HG03521 (cell line): Measurements from ENCODE around the gene DNAJC5.
A peak's percentile ranks its signal among the peaks of the same experiment; 100 is the strongest.
"Not testable (repeated sequence)": the region's sequence is repeated elsewhere in the genome, so short reads cannot be mapped to it uniquely, and the experiment has no call there.

Experiments used
- ATAC-seq: cut with Tn5 transposase; IDR thresholded peaks from one replicate; pipeline ENCODE4 v1.9.1; 2021; ENCODE audit warnings: mild to moderate bottlenecking, moderate library complexity; ENCODE audit not compliant: unreplicated experiment

The DNAJC5 gene

GRCh38 chr20:63894358-63895201, at the start of gene DNAJC5:
Gene DNAJC5, plus strand, starts transcription at chr20:63895126. Its CDS starts 33,220 bp downstream, at chr20:63928346.
- peak; percentile 91 for ATAC-seq

DNA sequence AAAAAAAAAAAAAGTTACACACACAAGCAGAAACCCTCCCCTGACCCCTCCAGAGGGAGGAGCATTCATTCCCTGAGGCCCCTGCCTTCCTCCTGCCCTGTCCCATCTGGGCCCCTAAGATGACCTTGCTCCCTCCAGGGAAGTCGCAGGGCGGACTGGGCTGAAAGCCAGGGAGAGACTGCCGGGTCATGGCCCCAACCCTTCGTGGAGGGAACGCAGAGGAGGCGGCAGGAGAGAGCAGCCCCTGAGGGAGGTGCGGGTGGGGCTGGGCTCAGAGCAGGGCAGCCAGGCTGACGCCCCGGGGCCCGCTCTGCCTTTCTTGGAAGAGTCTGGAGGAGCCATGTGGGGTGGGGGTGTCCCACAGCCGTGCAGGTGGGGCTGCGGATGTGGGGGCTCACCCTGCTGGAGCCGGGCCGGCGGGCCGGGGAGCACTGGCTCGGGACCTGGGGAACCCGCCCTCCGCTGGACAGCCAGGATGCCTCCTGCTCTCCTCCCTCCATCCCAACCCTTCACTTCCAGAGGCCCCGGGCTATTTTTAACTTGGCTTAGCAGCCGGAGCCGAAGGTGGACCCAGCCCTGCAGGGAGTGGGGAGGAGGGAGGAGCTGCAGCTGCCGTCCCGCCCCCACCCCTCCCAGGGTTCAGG, 48.7 kb upstream of the DNAJC5 start:
- no peak for ATAC-seq

DNA sequence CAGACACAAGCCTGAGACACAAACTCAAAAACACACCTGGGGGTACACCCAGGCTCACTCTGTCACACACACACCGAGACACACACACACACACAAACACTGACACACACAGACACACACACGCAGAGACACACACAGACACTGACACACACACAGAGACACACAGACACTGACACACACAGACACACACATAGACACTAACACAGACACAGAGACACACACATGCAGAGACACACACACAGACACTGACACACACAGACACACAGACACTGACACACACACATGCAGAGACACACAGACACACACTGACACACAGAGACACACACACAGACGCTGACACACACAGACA, 48.1 kb upstream of the DNAJC5 start:
- ATAC-seq = no peak

DNA sequence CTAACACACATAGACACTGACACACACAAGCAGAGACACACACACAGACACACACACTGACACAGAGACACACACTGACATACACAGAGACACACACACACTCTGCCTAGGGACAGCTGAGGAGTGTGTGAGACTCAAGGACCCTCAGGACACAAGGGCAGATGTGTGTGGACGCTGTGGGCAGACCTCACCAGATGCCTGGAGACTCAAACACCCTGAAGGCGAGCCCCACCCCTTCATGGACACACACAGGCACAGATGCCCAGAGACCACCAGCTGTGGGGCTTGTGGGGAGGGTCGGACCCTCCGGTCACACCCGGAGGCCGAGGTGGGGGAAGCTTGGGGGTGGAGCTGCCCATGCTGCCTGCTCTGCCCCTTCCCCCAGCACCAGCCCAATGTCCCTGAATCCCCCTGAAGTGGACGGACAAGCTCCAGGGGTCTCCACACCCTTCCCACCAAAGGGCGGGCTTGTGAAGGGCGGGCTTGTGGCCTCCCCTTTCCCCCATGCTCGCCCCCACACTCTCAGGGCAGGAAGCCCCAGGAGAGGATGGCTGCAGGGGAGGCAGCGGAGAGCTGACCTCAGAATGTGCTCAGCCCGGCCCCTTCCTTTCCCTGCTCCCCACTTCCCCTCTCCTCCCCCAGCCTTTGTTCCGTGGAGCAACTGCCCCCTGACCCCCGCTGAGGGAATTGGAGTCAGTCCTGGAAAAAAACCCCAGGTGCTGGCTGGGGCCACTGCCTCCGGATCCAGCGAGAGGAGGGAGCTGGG, 47.5 kb upstream of the DNAJC5 start:
- ATAC-seq = no peak

DNA sequence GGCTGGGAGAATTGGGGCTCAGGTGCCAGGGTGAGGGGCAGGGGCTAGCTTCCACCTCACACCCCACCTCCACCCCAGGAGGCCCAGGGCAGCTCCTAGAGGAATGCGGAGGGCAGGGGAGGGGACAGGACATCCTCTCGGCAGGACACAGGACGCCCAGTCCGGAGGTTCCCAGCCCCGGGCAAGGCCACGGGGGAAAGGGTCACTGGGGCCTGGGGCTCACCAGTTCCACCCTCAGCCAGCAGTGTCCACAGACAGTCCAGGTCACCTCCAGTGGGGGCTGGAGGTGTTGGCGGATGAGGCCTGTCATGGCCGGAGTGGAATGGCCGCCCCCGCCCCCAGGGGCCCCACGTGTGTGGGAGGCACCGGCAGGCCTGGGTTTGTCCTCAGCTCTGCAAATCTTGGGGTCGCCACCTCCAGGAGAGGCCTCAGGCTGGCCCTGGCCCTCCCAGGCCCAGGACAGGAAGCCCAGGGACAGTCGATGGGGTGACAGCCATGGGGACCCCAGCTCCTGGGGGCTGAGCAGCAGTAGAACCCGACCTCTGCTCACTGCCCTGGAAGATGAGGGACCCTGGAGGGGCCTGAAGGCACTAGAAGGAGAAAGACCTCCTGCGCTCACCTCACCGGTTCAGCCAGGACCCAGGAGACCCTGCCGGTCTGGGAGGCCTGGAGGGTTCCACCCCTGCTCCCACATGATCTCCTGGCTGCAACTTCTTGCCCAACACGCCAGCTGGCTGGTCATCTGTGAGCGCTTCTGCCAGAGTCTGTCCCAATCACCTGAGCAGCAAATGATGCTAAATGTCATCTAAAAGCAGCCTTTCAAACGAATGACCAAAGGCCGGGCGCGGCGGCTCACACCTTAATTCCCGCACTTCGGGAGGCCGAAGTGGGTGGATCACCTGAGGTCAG, 46.7 kb upstream of the DNAJC5 start:
- no peak for ATAC-seq

- peak; percentile 81 for ATAC-seq
Measured at GRCh38 chr20:63850689-63851547, 44.0 kb upstream of the DNAJC5 start.

DNA sequence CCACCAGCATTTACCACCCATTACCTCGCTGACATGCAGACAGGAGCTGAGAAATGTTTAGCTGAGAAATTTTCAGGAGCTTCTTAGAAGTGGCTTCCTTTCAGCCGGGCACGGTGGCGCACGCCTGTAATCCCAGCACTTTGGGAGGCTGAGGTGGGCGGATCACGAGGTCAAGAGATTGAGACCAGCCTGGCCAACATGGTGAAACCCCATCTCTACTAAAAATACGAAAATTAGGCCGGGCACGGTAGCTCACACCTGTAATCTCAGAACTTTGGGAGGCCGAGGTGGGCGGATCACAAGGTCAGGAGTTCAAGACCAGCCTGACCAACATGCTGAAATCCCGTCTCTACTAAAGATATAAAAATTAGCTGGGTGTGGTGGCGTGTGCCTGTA, 43.4 kb upstream of the DNAJC5 start:
- not testable (repeated sequence) for ATAC-seq

DNA sequence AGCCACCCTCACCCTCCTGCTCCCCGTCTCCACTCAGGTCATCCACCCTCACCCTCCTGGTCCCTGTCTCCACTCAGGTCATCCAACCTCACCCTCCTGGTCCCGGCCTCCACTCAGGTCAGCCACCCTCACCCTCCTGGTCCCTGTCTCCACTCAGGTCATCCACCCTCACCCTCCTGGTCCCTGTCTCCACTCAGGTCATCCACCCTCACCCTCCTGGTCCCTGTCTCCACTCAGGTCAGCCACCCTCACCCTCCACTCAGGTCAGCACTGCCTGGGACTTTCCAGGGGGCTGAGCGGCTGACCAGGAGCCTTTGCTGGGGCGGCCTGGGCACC, 41.2 kb upstream of the DNAJC5 start:
- ATAC-seq = not testable (repeated sequence)

DNA sequence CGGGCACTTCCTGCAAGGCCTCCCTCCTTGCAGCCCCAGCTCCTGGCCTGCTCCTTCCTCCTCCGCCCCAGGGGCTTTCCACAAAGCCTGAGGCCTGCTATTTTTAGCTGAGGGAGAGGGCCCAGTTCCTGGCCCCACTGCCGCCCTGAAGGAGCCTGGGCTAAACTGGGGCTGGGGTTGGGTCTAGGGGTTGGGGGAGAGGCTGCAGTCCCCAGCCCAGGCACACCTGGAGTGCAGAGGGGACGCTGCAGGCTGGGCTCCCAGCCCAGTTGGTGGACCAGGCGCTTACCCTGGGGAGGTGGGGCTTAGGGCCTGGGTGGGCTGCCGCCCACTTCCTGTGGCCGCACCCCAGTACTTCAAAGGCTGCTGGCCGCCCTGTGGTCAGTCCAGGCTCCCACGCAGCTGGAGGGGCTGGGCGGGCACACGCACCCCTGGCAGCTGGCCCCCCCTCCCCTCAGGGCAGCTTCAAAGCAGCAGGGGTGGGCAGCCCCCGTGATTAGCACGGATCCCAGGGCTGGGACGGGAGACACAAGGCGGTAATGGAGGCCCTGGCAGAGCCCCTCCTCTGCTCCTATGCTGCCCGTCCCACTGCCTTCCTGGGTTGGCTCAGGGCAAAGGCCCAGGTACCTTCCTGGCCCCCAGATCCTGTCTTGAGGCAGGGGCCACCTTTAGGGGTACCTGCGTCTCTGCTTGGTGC, 40.7 kb upstream of the DNAJC5 start:
- ATAC-seq = no peak

- ATAC-seq = no peak
Measured at GRCh38 chr20:63854766-63855362, 40.1 kb upstream of the DNAJC5 start.

DNA sequence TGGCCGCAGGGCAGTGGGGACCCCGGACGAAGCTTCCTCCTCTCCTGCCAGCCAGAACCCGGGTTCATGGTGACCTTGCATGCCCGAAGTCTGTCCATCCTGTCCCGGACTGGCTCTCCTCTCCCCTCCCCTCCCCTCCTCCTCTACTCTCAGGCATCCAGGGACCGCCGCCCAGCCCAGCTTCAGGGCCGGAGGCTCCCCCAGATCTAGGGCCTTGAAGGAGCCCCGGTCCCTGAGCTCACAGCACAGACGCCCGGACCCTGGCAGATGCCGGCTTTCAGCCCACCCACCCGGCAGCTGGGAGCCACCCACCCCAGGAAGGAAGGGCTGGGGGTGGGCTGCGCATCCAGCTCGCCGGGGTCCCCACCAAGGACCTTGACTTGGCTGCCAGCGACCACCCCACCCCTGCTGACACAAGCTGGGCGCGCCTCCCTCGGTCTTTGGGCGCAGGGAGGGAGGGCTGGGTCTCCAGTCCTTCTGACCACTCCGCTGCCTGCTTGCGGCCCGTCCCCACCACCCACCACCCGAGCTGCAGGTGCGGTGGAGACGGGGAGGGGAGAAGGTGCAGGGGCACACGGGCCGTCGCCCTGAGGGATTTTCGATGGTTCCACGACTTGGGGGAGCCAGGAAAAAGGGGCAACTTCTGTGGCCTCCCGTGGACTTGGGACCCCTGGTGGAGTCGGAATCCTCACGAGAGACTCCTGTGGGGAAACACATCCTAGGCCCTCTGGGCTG, 39.4 kb upstream of the DNAJC5 start:
- ATAC-seq = no peak

DNA sequence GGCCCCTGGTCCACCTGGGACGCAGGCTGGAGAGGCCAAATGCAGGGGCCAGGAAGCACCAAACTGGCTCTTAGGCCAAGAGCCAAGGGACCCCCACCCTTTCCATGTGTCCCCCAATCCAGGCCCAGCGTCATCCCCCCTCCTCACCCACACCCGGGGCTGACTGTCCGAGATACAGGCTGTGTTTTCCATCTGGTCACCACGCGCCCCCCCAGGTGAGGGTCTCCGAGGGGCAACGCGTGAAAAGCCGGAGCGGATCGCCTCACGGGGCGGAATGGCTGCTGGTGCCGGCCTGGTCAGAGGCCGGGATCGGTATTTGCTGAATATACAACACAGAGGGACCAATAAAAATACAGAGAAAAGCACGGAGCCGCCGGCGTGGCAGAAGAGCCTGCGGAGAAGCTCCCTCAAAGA, 38.8 kb upstream of the DNAJC5 start:
- ATAC-seq = no peak

- ATAC-seq = no peak
Measured at GRCh38 chr20:63857764-63858392, 37.0 kb upstream of the DNAJC5 start.

DNA sequence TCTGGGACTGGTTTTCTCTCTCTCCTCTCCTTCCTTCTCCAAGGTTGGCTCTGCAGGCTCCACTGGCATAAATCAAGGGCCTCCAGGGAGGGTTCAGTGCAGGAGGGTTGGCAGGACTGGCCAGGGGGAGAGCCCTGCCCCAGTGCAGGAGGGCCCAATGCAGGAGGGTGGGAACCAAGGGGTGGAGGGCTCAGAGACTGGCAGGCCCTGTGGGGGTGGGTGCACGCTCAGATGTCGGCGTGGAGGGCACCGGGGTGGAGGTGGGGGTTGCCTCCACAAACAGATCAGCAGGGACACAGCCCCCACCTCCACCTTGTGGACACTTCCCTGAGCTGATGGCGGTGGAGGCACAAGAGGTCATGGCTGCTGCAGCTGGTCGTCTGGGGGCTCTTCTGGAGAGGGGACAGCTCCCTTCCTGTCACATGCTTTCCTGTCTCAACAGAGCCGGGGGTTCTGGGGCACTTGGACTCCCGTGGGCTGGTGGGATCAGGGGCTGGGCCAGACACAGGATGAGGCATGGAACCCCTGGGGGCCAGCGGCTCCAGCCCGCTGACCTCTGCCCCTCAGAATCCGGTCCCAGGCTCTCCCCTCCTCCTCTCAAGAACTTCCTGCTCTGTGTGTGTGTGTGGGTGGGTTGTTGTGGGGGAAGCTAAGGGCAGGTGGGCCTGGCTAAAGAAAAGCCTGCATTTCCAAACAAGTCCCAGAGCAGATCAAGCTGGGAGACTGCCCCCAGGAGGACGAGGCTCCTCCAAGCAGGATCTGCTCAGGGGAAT, 36.3 kb upstream of the DNAJC5 start:
- no peak for ATAC-seq

DNA sequence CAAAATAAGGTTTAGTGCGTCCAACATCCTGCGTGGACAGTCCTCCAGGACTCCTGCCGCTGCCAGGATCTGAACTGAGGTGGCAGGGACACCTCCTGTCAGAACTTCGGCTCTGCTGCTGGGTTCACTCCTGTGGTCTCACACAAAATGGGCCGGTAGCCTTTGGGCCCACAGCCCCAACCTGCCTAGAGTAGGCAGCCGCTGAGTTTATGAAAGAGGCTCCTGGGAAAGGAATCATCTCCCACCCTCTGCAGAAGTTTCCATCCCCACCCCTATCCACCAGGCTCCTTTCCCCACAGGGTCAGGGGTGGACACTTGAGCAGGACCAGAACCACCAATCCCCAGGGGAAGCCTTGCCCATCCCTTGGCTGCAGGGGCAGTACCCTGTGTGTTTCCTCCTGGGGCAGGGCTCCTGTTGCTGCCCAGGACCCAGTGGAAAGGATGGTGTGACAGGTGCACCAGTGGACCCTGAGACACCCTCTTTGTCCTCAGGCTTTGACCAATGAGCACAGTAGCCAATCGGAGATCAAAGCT, 35.7 kb upstream of the DNAJC5 start:
- no peak for ATAC-seq

DNA sequence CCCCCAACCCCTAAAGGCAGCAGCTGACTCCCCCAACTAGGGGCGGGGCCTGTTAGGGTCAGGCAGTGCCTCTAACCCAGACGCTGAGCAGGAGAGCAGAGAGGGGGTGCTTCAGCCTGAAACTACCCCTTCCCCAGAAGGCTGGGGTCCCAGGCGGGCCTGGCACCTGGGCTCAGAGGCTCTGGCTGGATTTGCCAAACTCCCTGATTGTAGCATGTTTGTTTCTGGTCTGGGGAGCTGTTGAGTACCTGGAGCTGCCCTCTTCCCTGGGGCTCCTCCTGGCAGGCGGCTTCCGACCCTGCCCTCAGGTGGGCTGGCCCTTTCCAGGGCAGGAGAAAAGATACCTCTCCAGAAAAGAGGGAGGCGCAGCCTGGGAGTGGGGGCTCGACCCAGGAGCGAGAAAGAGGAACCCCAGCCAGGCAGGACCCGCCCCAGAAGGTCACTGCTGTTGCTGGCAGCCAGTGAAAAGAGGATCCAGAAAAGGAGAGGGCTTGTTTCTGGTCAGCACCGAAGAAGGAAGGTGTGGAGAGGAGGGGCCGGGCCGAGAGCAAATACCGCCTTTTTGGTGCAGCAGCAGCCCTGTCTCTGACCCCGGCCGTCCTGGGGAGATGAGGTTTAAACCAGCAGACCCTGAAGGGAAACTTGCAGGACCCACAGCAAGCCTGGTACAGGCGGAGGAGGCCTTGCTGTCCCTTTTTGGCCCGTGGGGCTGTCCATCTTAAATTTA, 34.4 kb upstream of the DNAJC5 start:
- no peak for ATAC-seq
